BLaER1 (cell line): ENCODE measurements around the gene ANKS1A.

Experiments
- H3K27ac ChIP-seq: shearing (Covaris generic); formaldehyde crosslinking; 2 replicates; pipeline ENCODE4 v1.8.1; 2022
- H3K27me3 ChIP-seq: shearing (Covaris generic); formaldehyde crosslinking; 2 replicates; pipeline ENCODE4 v1.8.1; 2022
- H3K36me3 ChIP-seq: shearing (Covaris generic); formaldehyde crosslinking; 2 replicates; pipeline ENCODE4 v1.8.1; 2022
- H3K4me1 ChIP-seq: shearing (Covaris generic); formaldehyde crosslinking; 2 replicates; pipeline ENCODE4 v1.8.1; 2022
- H3K4me2 ChIP-seq: shearing (Covaris generic); formaldehyde crosslinking; 2 replicates; pipeline ENCODE4 v1.8.1; 2022
- H3K4me3 ChIP-seq: shearing (Covaris generic); formaldehyde crosslinking; 2 replicates; pipeline ENCODE4 v1.8.1; 2022
- H3K9ac ChIP-seq: shearing (Covaris generic); formaldehyde crosslinking; 2 replicates; pipeline ENCODE4 v1.8.1; 2022
- H3K9me3 ChIP-seq: shearing (Covaris generic); formaldehyde crosslinking; 2 replicates; pipeline ENCODE4 v1.8.1; 2022
- H4K20me1 ChIP-seq: shearing (Covaris generic); formaldehyde crosslinking; 2 replicates; pipeline ENCODE4 v1.8.1; 2022
- Cebpa-rat ChIP-seq: shearing (Covaris generic); IDR thresholded peaks from 2 replicates; pipeline ENCODE4 v1.8.1; 2022

Gene ANKS1A

DNA sequence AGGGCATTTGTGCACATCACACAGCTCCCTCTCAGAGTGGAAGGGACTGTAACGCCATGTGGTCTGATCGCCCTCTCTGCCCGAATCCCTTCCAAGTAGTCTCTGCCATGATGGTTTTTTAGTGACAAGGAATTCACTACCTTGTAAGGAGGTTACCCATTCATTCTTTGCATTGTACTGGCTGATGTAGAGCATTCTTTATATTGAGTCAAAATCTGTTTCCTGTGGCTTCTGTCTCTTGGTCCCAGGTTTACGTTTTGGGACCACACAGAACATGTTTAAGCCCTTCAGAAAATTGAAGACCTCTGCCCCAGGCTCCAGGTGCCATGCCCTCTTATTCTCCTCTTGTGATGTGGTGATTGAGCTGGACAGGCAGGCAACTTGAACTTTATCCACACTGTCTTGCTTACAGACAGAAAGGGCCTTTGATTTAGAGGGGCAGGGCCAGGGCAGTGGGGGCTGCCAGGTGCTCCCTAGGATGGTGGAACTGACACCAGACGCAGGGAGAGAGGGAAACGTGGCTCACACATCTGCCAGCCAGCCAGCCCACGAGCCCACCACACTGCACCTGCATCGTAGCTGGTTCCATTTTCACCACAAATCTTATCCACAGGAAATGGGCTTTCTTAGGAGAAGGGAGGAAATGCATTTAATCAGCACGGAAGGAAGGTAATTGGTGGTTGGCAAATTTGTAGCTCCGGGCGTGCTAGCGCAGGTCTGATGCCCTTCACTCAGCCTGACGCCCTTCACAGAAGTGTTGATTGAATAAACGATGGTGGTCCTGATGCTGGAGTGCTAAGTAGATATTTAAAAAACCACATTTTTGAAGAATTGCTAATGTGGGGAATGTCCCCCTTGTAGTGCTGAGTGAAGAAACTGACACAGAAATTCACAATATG, 173.9 kb downstream of the ANKS1A start:
- Histone ChIP-seq H3K4me1 (peaks cover 45% of the 10 kb centered on the region), H3K4me2 (peak overlapping the region; percentile 66), H3K27me3 (no peaks in the 10 kb centered on the region), H3K27ac (peak overlapping the region; percentile 45; the same call in 1 of the 2 replicates), H4K20me1 (no peaks in the 10 kb centered on the region; the same call in 1 of the 2 replicates), H3K36me3 (peaks cover 46% of the 10 kb centered on the region), H3K9me3 (no peaks in the 10 kb centered on the region), H3K9ac (no peak overlapping the region), H3K4me3 (no peak overlapping the region)
- TF ChIP-seq Cebpa-rat, result no peak

DNA sequence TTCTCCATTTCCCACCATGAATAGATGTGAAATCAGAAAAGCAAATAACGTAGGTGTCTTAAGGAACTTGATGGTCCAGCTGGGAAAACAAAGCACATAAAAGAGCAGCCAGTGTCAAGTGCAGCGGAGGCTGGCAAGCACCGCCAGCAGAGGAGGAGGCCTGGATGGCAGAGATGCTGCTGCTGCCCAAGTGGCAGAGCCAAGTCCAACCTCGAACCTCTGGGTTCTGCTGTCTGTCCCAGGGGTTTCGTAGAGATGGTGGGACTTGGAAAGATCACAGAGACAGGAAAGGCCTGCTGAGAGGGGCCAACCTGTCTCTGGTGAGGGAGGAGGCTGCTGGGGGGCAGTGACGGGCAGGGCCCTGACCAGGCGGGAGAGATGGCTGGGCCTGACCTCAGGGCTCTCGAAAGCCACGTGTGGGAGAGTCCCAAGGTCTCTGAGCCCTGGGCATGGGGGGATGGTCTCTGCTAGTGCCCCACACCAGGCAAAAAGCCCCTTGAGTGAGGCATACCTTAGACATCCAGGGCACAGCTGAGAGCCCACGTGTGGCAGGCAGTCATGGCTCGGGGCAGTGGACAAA, 174.7 kb downstream of the ANKS1A start:
- H4K20me1 ChIP-seq, result no peaks in the 10 kb centered on the region; the same call in 1 of the 2 replicates

DNA sequence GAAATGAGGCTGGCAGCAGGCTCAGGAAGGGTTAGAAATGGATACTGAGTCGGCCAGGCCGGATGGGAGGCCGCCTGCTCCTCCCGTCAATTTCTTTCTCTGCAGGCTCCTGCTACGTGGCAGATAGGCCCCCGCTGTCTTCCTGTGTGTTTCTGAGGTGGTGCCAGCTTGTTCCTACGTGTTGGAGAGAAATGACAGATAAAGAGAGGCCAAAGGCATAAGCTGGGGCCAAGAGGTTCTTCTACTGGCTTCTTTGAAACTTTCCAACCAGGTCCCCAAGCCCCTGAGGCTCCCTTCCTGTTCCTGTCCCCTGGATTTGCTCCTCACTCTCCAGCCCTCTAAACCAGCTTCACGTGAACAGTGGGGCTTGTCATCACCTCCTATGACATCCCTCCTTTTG, 175.2 kb downstream of the ANKS1A start:
- Histone ChIP-seq H3K9me3 (no peaks in the 10 kb centered on the region), H3K4me1 (peaks cover 32% of the 10 kb centered on the region), H3K27me3 (no peaks in the 10 kb centered on the region), H3K9ac (0 out of 2 replicates have a peak overlapping the region, but pooled peaks have one; percentile 19), H3K4me2 (peak overlapping the region; percentile 66; the same call in 1 of the 2 replicates), H3K27ac (peak overlapping the region; percentile 46), H3K4me3 (no peak overlapping the region), H3K36me3 (peaks cover 46% of the 10 kb centered on the region), H4K20me1 (no peaks in the 10 kb centered on the region; the same call in 1 of the 2 replicates)
- no peak for TF ChIP-seq Cebpa-rat

More for the DNA sequence above, 174.7 kb downstream of the ANKS1A start:
- peak overlapping the region; percentile 66 for H3K4me2 ChIP-seq
- H3K27me3 ChIP-seq, result no peaks in the 10 kb centered on the region
- 0 out of 2 replicates have a peak overlapping the region, but pooled peaks have one; percentile 22 for H3K9ac ChIP-seq
- TF ChIP-seq Cebpa-rat, result no peak
- peak overlapping the region; percentile 46 for H3K27ac ChIP-seq
- H3K36me3 ChIP-seq, result peaks cover 46% of the 10 kb centered on the region
- no peaks in the 10 kb centered on the region for H3K9me3 ChIP-seq
- no peak overlapping the region for H3K4me3 ChIP-seq
- peaks cover 37% of the 10 kb centered on the region for H3K4me1 ChIP-seq

DNA sequence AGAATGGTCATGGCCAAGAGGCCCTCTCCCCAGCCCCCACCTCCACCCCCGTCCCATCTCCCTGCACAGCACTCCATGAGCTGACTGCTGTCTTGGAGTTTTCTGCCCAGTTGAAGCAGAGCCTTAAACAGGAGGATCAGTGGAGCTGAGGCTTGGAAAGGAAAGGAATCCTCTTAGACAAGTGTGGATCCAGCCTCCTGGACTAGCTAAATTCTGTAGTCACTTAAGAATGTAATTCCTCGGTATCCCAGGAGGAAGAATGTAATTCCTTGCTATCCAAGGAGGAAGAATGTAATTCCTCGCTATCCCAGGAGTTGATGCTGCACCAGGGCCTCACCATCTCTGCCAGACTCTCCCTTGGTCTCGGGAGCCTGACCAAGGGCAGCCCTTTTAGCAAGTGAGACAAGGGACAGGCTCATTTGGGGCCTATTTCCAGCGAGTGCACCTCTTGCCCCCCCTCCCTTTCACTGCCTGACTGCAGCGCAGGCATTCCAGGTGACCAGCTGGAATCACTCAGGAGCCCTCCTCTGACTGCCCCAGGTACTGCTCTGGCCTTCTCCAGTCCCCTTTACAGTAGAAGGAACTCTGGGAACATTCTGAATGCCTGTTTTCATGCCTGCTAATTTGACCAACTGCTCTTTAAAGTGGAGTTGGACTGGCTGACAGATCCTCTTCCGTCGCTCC, 175.8 kb downstream of the ANKS1A start:
- H3K9ac ChIP-seq, result 0 out of 2 replicates have a peak overlapping the region, but pooled peaks have one; percentile 19
- no peak for TF ChIP-seq Cebpa-rat
- no peaks in the 10 kb centered on the region for H3K27me3 ChIP-seq
- no peak overlapping the region for H3K27ac ChIP-seq
- peaks cover 26% of the 10 kb centered on the region for H3K4me1 ChIP-seq
- H3K9me3 ChIP-seq, result no peaks in the 10 kb centered on the region
- no peak overlapping the region for H3K4me2 ChIP-seq
- H4K20me1 ChIP-seq, result no peaks in the 10 kb centered on the region
- peaks cover 42% of the 10 kb centered on the region for H3K36me3 ChIP-seq
- H3K4me3 ChIP-seq, result no peak overlapping the region

DNA sequence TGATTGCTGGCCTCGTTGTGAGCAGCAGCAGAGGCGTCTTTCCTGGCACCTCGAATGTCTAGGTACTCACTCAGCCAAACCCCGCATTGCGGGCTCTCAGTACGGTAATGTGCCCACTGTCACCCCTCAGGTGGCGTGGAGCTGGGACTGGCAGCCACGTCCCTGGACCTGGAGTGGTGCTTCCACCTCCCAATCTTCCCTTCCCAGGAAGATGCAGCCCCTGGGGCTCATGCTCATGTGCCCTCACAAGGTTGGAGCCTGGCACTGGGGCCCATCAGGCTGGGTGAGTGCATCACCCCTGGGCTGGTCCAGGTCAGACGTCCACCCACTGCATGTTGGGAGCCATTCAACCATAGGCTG, 176.4 kb downstream of the ANKS1A start:
- Histone ChIP-seq H3K27me3 (no peaks in the 10 kb centered on the region), H3K4me2 (no peak overlapping the region), H3K4me1 (peaks cover 26% of the 10 kb centered on the region), H3K9me3 (no peaks in the 10 kb centered on the region), H3K27ac (no peak overlapping the region), H3K4me3 (no peak overlapping the region), H3K9ac (no peak overlapping the region), H4K20me1 (no peaks in the 10 kb centered on the region), H3K36me3 (peaks cover 37% of the 10 kb centered on the region)
- no peak for TF ChIP-seq Cebpa-rat

DNA sequence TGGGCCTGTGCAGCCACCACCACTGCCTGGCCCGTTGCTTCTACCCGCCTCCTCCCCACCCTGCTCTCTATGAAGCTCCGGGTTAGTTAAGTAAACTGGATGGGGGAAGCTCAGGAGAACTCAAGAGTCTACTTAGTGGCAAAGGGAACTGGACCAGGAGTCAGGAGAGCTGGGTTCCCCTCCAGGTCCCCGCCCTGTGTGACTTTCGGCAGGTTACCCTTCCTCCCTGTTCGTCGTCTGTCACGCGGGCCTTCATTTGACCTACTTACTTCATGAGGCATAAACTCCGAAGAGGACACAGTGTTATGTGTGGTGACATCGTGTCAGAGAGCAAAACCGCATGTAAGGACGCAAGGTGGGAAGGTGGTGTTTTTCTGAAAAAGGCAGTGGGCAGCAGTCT, 176.8 kb downstream of the ANKS1A start:
- Histone ChIP-seq H3K4me2 (no peak overlapping the region), H4K20me1 (no peaks in the 10 kb centered on the region), H3K9me3 (no peaks in the 10 kb centered on the region), H3K4me3 (no peak overlapping the region), H3K9ac (no peak overlapping the region), H3K4me1 (peaks cover 26% of the 10 kb centered on the region), H3K27me3 (no peaks in the 10 kb centered on the region), H3K36me3 (peaks cover 33% of the 10 kb centered on the region), H3K27ac (no peak overlapping the region)
- no peak for TF ChIP-seq Cebpa-rat

DNA sequence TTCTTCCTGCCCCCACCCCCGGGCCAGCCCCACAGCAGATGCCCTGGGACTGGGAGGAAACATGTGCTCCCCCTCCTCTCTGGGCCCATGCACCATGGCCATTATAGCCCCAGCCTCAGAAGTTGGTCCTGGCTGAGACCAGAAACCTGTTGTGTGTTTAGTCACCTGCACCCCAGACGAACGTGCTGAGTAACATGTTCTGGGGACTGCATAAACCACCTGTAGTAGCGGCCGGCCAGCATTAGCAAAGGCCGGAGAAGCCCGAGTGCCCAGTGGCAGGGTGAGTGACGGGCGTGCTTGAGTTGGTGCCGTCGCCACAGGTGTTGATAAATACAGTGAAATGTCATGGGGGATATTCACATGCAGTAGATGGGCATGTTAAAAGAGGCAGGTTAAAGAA, 178.2 kb downstream of the ANKS1A start:
- Histone ChIP-seq H3K9me3 (no peaks in the 10 kb centered on the region), H3K4me1 (peaks cover 27% of the 10 kb centered on the region), H3K27ac (no peak overlapping the region), H3K4me3 (no peak overlapping the region), H3K27me3 (no peaks in the 10 kb centered on the region), H3K4me2 (no peak overlapping the region), H4K20me1 (no peaks in the 10 kb centered on the region), H3K36me3 (peaks cover 38% of the 10 kb centered on the region), H3K9ac (no peak overlapping the region)
- no peak for TF ChIP-seq Cebpa-rat

DNA sequence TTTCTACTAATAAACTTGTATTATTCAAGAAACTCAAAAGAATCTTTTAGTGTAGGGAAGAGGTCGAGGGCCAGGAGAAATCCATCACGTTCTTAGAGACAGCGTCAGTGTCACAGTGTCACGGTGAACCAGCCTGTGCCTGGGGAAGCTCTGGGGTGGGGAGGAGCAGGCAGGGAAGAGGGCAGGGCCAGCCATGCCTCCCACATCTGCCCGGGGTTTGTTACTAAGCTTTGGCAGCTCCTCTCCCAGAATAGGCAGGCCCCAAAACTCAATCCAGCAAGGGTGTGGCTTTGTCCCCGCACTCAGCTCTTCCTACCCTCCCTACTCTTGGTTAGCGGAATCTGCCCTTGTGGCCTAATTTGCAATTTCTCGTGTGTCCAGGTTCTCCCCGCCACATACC, 179.2 kb downstream of the ANKS1A start:
- Histone ChIP-seq H3K27ac (no peak overlapping the region), H3K27me3 (no peaks in the 10 kb centered on the region), H3K4me1 (peaks cover 17% of the 10 kb centered on the region), H3K4me2 (no peak overlapping the region), H4K20me1 (no peaks in the 10 kb centered on the region), H3K9me3 (no peaks in the 10 kb centered on the region), H3K4me3 (no peak overlapping the region), H3K9ac (no peak overlapping the region), H3K36me3 (peaks cover 47% of the 10 kb centered on the region)
- no peak for TF ChIP-seq Cebpa-rat

DNA sequence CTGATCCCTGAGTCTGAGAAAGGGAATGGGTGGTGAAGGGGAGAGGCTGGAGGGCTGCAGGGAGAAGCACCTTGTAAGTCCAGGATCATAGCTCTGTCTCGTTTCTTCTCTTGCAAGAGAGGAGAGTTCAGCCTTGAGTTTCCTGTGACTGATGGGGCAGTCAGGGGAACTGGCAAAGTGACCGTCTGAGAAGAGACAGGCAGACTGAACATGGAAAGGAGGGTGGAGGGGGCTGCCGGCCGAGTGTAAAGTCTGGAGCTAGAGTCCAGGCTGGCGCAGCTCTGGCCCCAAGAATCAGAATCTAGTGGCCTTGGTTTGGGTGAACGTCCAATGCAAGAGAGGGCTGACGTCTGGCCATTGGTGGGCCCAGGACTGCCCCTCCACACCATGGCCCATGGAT, 179.6 kb downstream of the ANKS1A start:
- Histone ChIP-seq H4K20me1 (no peaks in the 10 kb centered on the region), H3K9me3 (no peaks in the 10 kb centered on the region), H3K36me3 (peaks cover 52% of the 10 kb centered on the region), H3K27me3 (no peaks in the 10 kb centered on the region), H3K27ac (no peak overlapping the region), H3K4me1 (peaks cover 13% of the 10 kb centered on the region), H3K9ac (no peak overlapping the region), H3K4me2 (no peak overlapping the region), H3K4me3 (no peak overlapping the region)
- no peak for TF ChIP-seq Cebpa-rat
